Gastroesophageal sphincter (tissue), 3 donors: ENCODE data around the gene ARID5B.

ENCODE experiments used
- CTCF ChIP-seq, 4 experiments: fragments of 200-600 bp in 2 of 4; fragments of 450-650 bp in 2 of 4; sonication (generic) in 1 of 4; IDR thresholded peaks; one replicate each; pipeline ENCODE4 v1.5.1; 2017 to 2019; ENCODE audit warnings: antibody characterized with exemption in 4 of 4, mild to moderate bottlenecking in 2 of 4, moderate library complexity in 2 of 4
- EP300 ChIP-seq: sonication (generic); formaldehyde crosslinking; IDR thresholded peaks from one replicate; pipeline ENCODE4 v1.6.1; 2017; ENCODE audit warnings: antibody characterized with exemption, mild to moderate bottlenecking

- no peak for TF ChIP-seq CTCF (IDR thresholded peaks at IDR 0.05)
- TF ChIP-seq EP300 = no peak
These were observed 19.6 kb downstream of the ARID5B start for GRCh38 chr10:61921143-61921542.
